GM12878 (cell line): ENCODE measurements around the gene TMEM109. TPM values are rescaled to one million over a fixed set of nuclear protein-coding genes. Genes with fewer than 3 reads are reported as not detected.

Source experiments
- BMI1 ChIP-seq: fragments of 450-650 bp; IDR thresholded peaks from 2 replicates; pipeline ENCODE4 v1.6.1; 2016; ENCODE audit warnings: mild to moderate bottlenecking, moderate library complexity, borderline replicate concordance
- CBFB ChIP-seq: IDR thresholded peaks from 2 replicates; pipeline ENCODE4 v1.6.1; 2016; ENCODE audit warnings: antibody characterized with exemption, low read depth
- E2F8 ChIP-seq: fragments of 450-650 bp; IDR thresholded peaks from 2 replicates; pipeline ENCODE4 v1.6.1; 2018; ENCODE audit warnings: mild to moderate bottlenecking, low read depth, moderate library complexity; ENCODE audit not compliant: partially characterized antibody
- JUNB ChIP-seq: IDR thresholded peaks from 2 replicates; pipeline ENCODE4 v1.6.1; 2016; ENCODE audit warnings: antibody characterized with exemption, mild to moderate bottlenecking
- MTA2 ChIP-seq: fragments of 450-650 bp; IDR thresholded peaks from 2 replicates; pipeline ENCODE4 v1.6.1; 2016; ENCODE audit warnings: low read depth, mild to moderate bottlenecking, moderate library complexity
- MXI1 ChIP-seq: fragments of 150-350 bp; IDR thresholded peaks from 2 replicates; pipeline ENCODE4 v1.6.1; 2011; ENCODE audit warnings: low read depth, mild to moderate bottlenecking, inconsistent platforms, low read length, improper control_type of control experiment
- NFYB ChIP-seq: IDR thresholded peaks from 2 replicates; pipeline ENCODE4 v1.6.1; 2011; ENCODE audit warnings: low read depth, mild to moderate bottlenecking, low read length, improper control_type of control experiment, moderate library complexity; ENCODE audit not compliant: insufficient read depth
- PRDM15 ChIP-seq: fragments of 450-650 bp; formaldehyde crosslinking; IDR thresholded peaks from 2 replicates; pipeline ENCODE4 v1.4.0; 2020; ENCODE audit warnings: mild to moderate bottlenecking, moderate library complexity
- RBBP5 ChIP-seq: fragments of 200-600 bp; sonication (generic); conservative IDR thresholded peaks from 2 replicates; pipeline ENCODE4 v1.6.1; 2016
- USF2 ChIP-seq: IDR thresholded peaks from 2 replicates; pipeline ENCODE4 v1.6.1; 2011; ENCODE audit warnings: low read depth, low read length, improper control_type of control experiment, borderline replicate concordance
- YY1 ChIP-seq: IDR thresholded peaks from 2 replicates; pipeline ENCODE4 v1.6.1; 2011; ENCODE audit warnings: low read depth, mild to moderate bottlenecking, low read length
- ZNF592 ChIP-seq: fragments of 450-650 bp; IDR thresholded peaks from 2 replicates; pipeline ENCODE4 v1.6.1; 2017; ENCODE audit warnings: mild to moderate bottlenecking, moderate library complexity
- polyA plus RNA-seq, 11 experiments: library from polyadenylated mRNA; depleted of rRNA in 4 of 11; unstranded in 6 of 11; stranded (reverse) in 5 of 11; fragments of >200 nt; fragmentation: Nextera tagmentation in 4 of 11; fragmentation: Illumina TruSeq in 1 of 11; extraction: Ambion mirVana in 4 of 11; extraction: Trizol in 1 of 11; gene quantifications; 1 replicate in 1 of 11; 2 replicates in 10 of 11; pipeline versions ENCODE4 v1.2.1 to v1.2.3, GENCODE V29; 2011 to 2016; ENCODE audit warnings: inconsistent platforms in 2 of 11, missing spikeins in 2 of 11, low read depth in 1 of 11
- total RNA-seq, 4 experiments: library from RNA; depleted of rRNA in 3 of 4; stranded (reverse); fragments of >200 nt in 3 of 4; fragmentation: Illumina TruSeq in 1 of 4; extraction: Trizol in 1 of 4; gene quantifications; 2 replicates each; pipeline versions ENCODE4 v1.2.1 to v1.2.3, GENCODE V29; 2013 to 2021
- TF ChIP-seq, protein P1 (sequence below): fragments of 450-650 bp; IDR thresholded peaks from 2 replicates; pipeline ENCODE4 v1.6.1; 2017; ENCODE audit warnings: low read depth, mild to moderate bottlenecking, moderate library complexity

The TMEM109 gene
- total and polyA plus RNA-seq, 10 of the 15 experiments (the other 5 are each of a cell fraction or from before 2014, with no cell fraction given), result 21.9 to 199 (median 85.2) TPM

GRCh38 chr11:60910711-60911380, 3.1 kb upstream of the TMEM109 start (continued):
- TF ChIP-seq ZNF592 (no peak), CBFB (no peak), BMI1 (no peak), RBBP5 (no peak), E2F8 (no peak), MXI1 (no peak), PRDM15 (CRISPR knock-in tag) (no peak), NFYB (no peak), USF2 (no peak), YY1 (no peak), JUNB (peak; percentile 60), MTA2 (no peak; the same call in 1 of the 2 replicates)
- TF ChIP-seq, protein P1, sequence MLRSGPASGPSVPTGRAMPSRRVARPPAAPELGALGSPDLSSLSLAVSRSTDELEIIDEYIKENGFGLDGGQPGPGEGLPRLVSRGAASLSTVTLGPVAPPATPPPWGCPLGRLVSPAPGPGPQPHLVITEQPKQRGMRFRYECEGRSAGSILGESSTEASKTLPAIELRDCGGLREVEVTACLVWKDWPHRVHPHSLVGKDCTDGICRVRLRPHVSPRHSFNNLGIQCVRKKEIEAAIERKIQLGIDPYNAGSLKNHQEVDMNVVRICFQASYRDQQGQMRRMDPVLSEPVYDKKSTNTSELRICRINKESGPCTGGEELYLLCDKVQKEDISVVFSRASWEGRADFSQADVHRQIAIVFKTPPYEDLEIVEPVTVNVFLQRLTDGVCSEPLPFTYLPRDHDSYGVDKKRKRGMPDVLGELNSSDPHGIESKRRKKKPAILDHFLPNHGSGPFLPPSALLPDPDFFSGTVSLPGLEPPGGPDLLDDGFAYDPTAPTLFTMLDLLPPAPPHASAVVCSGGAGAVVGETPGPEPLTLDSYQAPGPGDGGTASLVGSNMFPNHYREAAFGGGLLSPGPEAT, result no peak
